GM18517 (cell line): Measurements from ENCODE around the gene ITGA7.
A peak's percentile ranks its signal among the peaks of the same experiment; 100 is the strongest.

Experiments
- ATAC-seq: cut with Tn5 transposase; IDR thresholded peaks from one replicate; pipeline ENCODE4 v1.9.1; 2021; ENCODE audit warnings: mild to moderate bottlenecking, moderate library complexity; ENCODE audit not compliant: unreplicated experiment

ITGA7 gene, protein sequence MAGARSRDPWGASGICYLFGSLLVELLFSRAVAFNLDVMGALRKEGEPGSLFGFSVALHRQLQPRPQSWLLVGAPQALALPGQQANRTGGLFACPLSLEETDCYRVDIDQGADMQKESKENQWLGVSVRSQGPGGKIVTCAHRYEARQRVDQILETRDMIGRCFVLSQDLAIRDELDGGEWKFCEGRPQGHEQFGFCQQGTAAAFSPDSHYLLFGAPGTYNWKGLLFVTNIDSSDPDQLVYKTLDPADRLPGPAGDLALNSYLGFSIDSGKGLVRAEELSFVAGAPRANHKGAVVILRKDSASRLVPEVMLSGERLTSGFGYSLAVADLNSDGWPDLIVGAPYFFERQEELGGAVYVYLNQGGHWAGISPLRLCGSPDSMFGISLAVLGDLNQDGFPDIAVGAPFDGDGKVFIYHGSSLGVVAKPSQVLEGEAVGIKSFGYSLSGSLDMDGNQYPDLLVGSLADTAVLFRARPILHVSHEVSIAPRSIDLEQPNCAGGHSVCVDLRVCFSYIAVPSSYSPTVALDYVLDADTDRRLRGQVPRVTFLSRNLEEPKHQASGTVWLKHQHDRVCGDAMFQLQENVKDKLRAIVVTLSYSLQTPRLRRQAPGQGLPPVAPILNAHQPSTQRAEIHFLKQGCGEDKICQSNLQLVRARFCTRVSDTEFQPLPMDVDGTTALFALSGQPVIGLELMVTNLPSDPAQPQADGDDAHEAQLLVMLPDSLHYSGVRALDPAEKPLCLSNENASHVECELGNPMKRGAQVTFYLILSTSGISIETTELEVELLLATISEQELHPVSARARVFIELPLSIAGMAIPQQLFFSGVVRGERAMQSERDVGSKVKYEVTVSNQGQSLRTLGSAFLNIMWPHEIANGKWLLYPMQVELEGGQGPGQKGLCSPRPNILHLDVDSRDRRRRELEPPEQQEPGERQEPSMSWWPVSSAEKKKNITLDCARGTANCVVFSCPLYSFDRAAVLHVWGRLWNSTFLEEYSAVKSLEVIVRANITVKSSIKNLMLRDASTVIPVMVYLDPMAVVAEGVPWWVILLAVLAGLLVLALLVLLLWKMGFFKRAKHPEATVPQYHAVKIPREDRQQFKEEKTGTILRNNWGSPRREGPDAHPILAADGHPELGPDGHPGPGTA

DNA sequence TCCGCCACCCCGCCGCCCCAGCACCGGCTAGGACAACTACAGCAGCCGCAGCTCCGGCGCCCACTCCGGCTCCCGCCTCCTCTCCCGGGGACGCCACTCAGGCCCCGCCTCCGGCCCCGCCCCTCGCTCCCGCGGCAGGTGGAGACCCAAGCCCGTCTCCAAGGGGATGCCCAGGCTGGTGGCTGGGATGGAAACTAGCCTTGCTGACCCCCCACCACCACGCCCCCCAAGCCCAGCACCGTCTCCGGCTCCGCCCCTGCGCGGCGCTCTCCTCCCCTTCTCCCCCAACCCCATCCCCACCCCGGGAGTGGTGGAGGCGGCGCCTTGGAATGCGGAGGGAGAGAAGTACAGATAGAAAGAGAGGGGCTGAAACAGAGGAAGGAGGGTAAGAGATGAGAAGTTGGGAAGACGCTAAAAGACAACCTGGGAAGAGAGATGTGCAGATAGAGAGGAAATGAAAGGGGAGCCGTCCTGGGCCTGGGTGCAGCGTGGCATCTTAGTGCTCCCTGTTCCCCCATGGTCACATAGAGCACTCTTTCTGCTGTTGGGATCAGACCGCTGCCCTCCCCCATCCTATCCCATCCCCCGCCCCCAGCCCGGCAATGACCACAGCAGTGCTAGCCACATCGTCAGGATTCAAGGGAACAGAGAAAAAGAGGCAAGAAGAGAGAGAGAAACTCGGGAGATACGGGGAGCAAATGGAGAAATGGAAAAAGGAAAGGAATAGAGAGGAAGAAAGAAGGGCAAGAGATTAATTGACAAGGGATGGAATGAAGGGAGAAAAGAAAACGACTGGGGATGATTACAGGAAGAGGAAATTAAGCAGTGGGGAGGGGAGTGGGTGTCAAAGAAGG is at the start of gene ITGA7:
ITGA7 (minus strand) TSS at position 64 of the 854 bp plus-strand sequence. CDS start 222 bp downstream, outside the sequence.
- ATAC-seq = no peak

DNA sequence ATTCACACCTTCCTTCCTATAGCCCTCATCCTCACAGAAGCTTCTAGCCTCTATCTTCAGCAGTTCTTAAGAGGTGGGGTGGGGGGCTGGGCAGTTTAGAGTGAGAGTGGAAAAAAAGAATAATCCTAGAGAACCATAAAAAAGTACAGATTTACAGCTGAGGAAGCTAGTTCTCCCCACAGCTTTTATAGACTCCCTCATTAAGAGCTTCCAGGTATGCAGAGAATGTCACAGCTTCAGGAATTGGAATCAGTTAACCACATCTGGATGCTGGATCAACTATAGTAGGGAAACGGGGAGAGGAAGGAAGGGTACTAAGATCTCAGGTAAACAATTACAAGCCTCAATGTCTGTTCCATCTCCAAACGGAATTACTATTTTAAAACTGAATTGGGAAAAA is 47.5 kb upstream of the ITGA7 start:
- ATAC-seq = no peak

DNA sequence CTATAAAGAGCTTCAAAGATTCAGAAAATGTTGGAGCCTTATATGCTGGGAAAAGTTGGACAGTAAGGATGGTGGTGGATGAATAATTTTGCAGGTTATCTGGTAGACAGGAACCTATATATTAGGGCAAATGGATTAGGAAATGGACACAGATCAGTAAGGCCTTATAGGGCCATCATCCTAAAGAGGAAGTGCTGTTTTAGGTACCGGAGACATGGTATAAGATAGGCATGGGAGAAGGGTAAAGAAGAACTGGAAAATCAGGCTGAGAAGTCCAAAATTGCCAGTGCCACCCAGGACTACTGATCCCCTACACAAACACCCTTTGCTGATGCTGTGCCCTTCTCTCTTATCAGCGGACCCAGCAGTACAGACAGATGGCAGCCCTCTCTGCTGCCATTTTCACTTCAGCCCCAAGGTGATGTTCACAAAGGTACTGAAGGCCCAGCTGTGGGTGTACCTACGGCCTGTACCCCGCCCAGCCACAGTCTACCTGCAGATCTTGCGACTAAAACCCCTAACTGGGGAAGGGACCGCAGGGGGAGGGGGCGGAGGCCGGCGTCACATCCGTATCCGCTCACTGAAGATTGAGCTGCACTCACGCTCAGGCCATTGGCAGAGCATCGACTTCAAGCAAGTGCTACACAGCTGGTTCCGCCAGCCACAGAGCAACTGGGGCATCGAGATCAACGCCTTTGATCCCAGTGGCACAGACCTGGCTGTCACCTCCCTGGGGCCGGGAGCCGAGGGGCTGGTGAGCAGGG is 40.7 kb upstream of the ITGA7 start:
- ATAC-seq = no peak

DNA sequence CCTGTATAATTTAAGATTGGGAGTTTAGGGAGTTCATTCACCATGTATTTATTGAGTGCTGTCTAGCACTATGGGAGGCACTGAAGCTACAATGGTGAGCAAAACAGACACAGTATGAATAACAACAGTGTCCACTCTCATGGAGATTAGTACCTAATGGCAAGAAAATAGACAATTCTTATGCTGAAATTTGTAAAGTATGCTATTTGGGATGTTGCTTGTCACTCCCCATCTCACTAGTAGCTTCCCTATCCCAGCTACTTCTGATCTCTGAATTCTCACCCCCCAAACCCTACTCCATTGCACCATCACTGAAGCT is 39.2 kb upstream of the ITGA7 start:
- ATAC-seq = no peak

DNA sequence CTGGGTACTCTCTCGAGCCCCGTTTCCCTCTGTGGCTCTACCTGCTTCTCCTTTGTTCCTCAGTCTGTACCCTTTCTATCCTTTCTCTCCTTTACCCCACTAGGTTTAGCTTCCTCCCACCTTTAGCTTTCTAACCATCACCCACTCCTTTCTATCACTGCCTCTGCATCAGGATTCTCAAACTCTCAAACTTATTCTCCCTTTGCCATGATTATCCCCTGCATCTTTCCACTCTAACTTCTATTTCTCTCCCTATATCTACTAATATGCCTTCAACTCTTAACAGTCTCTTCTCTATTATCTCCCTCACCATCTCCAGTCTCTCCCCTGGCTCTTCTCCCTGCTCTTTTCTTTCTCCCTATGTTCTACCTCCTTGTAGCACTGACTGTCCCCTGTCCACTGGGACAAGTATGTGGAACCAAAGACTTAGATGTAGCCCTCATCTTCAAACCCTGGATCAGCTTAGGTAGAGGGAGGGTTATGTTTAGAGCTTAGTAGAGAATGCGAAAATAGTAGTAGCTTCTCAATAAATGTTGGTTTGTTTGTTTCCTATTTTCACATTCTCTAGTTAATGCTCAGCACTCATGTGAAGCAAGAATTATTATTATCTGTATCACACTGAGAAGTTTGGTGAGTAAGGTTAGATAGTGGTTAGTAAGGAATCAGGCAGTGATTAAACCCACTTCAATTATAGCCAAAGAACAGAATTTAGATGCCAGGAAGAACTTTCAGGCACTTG is 38.6 kb upstream of the ITGA7 start:
- ATAC-seq = no peak

DNA sequence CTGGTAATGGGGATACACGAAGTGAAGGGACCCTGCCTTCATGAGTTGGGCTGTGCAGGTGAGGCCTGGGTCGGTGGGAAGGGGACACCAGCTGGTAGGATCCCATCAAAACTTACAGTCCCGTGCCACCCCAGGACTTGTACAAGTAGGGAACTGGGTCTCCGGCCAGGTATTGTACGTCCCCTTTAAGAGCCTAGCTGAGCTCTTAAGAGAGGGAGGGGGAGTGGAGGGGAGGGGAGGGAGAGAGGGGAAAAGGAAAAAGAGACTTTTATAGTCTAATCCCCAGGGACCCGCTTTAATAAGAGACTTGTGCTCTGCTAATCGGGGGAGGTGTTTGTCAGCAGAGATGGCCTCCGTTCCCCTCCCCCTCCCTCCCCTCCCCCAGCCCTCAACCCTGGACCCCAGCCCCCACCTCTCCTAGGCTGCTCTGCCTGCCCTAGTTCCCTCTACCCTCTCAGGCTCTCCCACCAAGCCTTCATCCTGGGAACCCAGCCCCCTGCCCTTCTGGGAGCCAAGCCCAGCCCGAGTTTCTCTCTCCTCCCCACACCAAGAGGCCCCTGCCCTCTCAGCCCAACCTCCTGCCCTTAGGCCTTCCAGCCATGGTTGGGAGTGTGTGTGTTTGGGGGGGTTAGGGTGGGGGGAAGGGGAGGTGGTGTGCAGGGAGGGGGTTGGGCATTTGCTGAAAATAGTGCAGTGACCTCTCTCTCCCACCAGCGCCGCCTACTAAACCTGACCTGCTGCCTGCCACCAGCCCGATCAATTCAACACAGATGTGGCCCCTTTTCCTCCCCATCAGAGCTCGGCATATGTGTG is 37.9 kb upstream of the ITGA7 start:
- no peak for ATAC-seq

DNA sequence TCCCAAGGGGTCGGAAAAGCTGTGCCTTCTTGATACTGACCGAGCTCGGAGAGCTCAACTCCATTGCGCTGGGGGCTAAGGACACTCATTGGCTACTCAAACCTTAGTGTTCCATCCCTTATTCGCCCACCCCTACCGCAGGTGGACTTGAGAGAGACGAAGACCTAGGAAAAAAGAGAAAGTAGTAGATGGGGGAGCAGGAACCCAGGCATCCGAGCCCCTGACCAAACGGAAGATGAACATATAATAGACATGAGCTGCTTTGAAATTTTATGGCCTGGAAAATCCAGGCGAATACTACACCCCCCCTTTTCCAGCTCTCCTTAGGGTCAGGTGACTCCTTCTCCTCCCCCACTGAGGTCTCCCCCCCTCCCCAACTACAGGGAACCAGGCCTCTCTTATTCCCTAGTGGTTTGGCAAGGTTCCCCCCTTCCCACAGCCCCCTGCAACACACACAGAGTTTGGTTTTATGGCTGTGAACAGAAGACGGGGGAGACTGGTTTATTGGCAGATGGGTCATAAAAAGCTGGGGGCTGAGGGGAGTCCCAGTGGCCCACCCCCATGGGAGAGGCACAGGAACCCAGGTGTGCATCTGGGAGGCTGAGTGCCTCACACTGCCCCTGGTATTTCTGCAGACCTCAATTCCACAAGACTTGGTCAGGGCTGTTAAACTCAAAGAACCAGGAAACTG is 36.8 kb upstream of the ITGA7 start:
- no peak for ATAC-seq

DNA sequence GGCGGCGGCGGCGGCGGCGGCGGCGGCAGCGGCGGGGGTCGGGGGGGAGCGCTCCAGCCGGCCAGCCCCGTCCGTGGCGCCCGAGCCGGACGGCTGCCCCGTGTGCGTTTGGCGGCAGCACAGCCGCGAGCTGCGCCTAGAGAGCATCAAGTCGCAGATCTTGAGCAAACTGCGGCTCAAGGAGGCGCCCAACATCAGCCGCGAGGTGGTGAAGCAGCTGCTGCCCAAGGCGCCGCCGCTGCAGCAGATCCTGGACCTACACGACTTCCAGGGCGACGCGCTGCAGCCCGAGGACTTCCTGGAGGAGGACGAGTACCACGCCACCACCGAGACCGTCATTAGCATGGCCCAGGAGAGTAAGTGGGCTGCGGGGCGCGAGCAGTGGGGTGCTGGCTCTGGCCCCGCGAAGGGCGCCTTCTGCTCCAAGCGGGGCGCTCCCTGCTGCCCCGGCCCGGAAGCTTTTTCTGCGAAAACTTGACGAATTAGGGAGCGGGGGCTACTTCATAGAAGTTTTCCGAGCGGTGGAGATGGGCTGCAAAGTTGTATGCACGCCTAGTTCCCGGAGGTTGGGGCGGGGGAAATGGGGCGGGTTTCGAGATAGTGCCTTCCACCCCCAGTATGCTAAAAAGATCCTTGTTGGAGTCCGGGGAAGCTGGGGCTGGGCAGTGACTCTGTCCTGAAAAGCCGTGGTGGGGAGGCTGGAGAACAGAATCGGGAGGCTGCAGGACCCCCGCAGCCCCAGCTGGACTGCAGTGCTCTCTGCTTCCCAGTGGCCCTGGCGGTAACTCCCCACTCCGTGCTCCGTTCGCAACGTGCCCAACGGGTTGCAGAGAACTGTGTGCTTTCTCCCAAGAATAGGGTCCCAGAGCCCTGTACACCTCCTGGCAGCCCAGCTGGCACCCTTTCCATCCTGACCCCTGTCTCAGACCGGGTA is 36.0 kb upstream of the ITGA7 start:
- ATAC-seq = peak; percentile 54

DNA sequence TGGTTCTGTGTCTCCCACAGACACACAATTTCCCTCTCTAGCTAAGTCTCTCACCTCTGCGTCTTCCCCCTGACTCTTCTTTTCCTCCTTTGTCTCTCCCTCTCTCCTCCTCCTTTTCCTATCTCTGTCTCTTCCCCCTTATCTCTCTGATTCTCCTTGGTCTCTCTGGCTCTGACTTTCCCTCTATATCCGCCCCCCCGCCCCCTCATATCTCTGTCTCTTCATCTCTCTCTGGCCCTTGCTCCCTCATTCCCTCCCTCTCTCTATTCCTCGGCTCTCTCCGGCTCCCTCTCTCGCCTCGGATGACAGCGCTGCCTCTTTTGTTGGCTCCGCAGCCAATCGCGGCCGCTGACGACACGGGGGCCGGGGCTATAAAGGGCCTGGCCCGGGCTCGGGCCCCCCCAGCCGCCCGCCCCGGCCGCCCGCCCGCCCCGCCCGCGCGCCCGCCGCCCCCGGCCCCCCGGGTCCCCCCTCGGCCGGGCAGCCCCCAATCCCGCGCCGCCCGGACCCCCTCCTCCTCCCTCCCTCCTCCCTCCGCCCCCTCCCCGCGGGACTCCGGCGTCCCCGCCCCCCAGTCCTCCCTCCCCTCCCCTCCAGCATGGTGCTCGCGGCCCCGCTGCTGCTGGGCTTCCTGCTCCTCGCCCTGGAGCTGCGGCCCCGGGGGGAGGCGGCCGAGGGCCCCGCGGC is 35.2 kb upstream of the ITGA7 start, which contains the start of gene GDF11:
GDF11 (plus strand) TSS at position 404 of the 687 bp plus-strand sequence; CDS start at position 599, 195 bp downstream.
- peak; percentile 20 for ATAC-seq

DNA sequence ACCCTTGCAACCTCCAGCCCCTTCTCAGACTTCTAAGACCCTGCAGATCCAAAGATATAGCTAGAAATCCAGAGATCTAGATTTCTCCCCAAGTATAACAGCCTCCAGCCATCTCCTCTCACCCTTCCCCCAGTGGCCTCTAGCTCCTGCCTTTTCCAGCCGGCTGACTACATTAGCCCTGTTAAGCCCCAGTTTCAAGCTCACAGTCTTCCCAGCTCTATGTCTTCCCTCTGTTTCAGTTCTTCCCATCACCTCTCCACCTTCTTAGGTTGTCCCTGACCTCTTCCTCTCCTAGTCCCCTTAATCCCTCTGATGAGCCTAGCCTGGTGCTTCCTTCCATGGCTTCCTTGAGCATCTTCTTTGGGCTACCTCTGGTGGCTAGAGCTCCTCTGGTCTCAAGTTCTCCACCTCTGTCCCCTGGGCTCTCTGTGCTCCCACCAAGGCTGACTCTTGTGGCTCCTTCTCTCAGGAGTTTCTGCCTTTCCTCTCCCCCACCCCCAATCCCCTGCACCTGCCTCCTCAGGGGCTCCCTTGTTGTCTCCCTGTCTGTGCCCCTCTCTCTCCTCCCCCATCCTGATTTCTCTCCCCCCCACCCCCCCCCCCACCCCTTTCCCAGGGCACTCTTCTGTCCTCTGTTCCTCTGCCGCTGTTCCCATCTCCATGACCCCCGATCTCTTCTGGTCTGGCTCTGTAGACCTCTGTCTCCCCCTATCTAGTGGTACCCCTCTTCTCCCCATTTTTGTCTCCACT is 34.4 kb upstream of the ITGA7 start:
- no peak for ATAC-seq

DNA sequence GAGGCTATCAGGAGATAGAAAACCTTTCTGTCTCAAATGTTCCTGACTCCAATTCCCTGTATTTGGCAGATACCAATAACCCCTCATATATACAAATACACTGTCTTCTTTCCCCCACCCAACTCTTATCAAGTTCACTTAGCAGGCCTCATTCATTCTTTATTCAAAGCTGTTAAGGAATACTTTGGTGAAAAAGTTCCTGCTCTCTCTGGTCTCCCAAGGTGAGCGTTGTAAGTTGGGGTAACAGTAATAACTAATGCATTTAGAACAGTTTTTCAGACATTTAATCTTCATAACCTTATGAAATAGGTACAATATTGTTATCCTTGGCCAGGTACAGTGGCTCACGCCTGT is 31.3 kb upstream of the ITGA7 start:
- ATAC-seq = no peak

DNA sequence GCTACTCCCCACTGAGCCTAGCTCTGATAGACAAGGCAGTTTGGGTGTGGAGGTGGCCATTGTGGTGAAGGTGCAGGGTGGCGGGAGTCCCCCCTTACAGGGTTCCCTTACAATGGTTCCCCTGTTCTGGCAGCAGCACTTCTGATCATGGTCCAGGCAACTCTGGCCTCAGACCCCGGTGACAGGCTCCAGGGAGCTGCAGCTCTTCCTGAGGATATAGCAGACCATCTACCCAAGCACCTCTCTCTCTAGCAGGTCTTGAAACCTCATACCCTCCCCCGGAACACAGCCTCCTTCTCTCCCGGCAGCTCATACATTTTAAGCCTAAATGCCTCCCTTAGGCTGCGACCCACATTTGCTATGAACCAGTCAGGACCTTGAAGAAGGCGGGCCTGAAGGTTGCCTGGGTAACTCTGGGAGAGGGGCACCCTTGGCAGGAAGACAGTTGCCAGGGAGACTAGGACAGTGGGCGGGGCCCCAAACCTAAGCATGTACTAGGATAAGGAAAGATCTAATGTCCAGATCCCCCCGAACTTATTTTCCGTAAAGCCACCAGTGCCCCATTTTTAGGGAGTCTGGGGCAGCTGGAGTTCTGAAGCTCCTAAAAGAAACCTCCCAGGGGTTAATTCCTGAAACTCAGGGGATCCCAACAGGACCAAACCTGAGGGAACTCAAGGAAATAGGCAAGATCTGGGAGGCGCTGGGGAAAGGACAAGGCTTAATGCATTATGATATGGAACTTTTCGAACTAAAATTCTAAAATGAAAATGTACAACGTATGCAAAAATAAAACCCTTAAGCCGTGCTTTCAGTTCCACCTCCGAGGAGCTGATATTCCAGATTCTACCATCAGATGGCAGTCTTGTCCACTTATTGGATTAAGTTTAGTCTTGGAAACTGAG is 30.7 kb upstream of the ITGA7 start:
- peak; percentile 85 for ATAC-seq

DNA sequence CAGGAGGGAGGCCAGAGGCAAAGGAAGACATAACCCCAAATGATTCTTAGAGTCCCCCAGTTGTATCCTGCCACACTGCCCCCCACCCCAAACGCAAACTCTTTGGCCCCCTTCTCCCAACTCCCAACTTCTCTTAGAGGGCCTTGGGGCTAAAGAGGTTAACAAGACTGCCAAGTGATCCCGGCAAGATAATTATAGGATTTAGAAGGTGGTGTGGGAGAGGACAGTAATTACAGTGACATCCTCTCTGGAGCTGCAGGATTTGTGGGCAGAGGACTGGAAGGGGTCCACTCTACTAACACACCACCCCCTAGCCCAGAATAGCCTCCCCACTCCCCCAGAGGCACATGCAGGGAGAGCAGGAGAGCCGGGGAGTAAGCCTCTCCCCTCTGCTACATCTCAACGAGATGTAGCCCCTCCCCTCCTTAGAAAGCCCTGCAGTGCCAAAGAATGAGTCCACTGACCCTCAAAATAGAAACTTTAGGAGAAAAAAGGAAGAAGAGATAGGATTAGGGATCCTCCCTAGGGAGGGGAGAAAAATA is 29.9 kb upstream of the ITGA7 start:
- no peak for ATAC-seq
